ENCODE data around the gene NRTN. TPM values are rescaled to one million over a fixed set of nuclear protein-coding genes. Genes with fewer than 3 reads are reported as not detected.

Gene NRTN
- total and polyA plus RNA-seq, 2 of the 13 experiments (the other 11 are each of a cell fraction or from before 2014, with no cell fraction given) = 4.1 to 5.3 TPM

DNA sequence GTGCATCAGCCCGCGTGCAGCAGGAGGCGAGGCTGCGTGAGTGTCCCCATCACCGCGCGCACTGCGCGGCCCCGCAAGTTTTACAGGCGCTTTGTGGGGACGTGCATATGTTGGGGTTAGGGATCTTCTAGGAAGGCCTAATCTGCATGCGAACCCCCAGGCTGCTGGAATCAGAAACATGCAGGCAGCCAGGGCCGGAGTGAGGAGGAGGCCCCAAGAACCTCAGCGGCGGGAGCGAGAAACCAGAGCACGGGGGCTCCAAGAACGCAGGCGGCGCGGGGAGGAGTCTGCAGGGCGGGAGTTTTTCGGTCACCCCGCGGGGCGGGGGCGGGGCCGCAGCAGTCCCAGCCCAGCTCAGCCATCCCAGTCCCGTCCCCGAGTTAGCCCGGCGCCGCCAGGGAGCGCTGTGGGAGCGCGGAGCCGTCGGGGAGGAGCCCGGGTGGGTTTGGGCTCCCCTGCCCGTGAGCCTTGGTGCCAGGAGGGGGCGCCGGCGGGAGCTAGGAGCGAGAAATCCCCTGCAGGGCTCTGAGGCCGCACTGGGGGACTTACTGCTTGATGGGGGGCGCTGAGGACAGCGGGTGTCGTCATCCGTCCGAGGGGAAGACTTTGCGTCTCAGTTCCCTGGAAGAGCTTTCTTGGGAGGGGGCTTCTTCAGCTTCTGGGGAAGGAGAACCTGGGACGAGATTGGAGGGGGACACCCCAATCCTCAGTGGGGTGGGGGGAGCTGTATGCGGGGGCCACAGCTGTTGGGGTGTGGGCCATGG, 933 bp upstream of the NRTN start (continued):
- TF ChIP-seq ZBED4 (CRISPR knock-in tag; IDR thresholded peaks at IDR 0.05; ENCODE audit: borderline replicate concordance) (peak; percentile 71; the same call in 1 of the 2 replicates), ZFP82 (CRISPR knock-in tag; IDR thresholded peaks at IDR 0.05; ENCODE audit: borderline replicate concordance) (peak; percentile 81; the same call in 1 of the 2 replicates), REL (CRISPR knock-in tag; conservative IDR thresholded peaks at IDR 0.05) (peak; percentile 64; the same call in 1 of the 2 replicates), ZSCAN31 (CRISPR knock-in tag; IDR thresholded peaks at IDR 0.05; ENCODE audit: low read depth) (peak; percentile 95), PRDM10 (CRISPR knock-in tag; IDR thresholded peaks at IDR 0.05; ENCODE audit: low read depth) (no peak), ZNF547 (CRISPR knock-in tag; IDR thresholded peaks at IDR 0.05) (0 out of 2 replicates have a peak, but pooled peaks have one; percentile 80), ZNF737 (CRISPR knock-in tag; IDR thresholded peaks at IDR 0.05; ENCODE audit: borderline replicate concordance) (no peak)
- TF ChIP-seq, protein P1, sequence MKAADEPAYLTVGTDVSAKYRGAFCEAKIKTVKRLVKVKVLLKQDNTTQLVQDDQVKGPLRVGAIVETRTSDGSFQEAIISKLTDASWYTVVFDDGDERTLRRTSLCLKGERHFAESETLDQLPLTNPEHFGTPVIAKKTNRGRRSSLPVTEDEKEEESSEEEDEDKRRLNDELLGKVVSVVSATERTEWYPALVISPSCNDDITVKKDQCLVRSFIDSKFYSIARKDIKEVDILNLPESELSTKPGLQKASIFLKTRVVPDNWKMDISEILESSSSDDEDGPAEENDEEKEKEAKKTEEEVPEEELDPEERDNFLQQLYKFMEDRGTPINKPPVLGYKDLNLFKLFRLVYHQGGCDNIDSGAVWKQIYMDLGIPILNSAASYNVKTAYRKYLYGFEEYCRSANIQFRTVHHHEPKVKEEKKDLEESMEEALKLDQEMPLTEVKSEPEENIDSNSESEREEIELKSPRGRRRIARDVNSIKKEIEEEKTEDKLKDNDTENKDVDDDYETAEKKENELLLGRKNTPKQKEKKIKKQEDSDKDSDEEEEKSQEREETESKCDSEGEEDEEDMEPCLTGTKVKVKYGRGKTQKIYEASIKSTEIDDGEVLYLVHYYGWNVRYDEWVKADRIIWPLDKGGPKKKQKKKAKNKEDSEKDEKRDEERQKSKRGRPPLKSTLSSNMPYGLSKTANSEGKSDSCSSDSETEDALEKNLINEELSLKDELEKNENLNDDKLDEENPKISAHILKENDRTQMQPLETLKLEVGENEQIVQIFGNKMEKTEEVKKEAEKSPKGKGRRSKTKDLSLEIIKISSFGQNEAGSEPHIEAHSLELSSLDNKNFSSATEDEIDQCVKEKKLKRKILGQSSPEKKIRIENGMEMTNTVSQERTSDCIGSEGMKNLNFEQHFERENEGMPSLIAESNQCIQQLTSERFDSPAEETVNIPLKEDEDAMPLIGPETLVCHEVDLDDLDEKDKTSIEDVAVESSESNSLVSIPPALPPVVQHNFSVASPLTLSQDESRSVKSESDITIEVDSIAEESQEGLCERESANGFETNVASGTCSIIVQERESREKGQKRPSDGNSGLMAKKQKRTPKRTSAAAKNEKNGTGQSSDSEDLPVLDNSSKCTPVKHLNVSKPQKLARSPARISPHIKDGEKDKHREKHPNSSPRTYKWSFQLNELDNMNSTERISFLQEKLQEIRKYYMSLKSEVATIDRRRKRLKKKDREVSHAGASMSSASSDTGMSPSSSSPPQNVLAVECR (CRISPR knock-in tag; IDR thresholded peaks at IDR 0.05; ENCODE audit: borderline replicate concordance) = peak; percentile 77
- TF ChIP-seq, protein P2, sequence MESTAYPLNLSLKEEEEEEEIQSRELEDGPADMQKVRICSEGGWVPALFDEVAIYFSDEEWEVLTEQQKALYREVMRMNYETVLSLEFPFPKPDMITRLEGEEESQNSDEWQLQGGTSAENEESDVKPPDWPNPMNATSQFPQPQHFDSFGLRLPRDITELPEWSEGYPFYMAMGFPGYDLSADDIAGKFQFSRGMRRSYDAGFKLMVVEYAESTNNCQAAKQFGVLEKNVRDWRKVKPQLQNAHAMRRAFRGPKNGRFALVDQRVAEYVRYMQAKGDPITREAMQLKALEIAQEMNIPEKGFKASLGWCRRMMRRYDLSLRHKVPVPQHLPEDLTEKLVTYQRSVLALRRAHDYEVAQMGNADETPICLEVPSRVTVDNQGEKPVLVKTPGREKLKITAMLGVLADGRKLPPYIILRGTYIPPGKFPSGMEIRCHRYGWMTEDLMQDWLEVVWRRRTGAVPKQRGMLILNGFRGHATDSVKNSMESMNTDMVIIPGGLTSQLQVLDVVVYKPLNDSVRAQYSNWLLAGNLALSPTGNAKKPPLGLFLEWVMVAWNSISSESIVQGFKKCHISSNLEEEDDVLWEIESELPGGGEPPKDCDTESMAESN (CRISPR knock-in tag; conservative IDR thresholded peaks at IDR 0.05) = peak; percentile 93
- TF ChIP-seq, protein P3, sequence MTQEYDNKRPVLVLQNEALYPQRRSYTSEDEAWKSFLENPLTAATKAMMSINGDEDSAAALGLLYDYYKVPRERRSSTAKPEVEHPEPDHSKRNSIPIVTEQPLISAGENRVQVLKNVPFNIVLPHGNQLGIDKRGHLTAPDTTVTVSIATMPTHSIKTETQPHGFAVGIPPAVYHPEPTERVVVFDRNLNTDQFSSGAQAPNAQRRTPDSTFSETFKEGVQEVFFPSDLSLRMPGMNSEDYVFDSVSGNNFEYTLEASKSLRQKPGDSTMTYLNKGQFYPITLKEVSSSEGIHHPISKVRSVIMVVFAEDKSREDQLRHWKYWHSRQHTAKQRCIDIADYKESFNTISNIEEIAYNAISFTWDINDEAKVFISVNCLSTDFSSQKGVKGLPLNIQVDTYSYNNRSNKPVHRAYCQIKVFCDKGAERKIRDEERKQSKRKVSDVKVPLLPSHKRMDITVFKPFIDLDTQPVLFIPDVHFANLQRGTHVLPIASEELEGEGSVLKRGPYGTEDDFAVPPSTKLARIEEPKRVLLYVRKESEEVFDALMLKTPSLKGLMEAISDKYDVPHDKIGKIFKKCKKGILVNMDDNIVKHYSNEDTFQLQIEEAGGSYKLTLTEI (CRISPR knock-in tag; conservative IDR thresholded peaks at IDR 0.05) = no peak
